Ishikawa (cell line): ENCODE measurements around the gene CLTA.

ENCODE experiments used
- CREB1 ChIP-seq: IDR thresholded peaks from 2 replicates; pipeline ENCODE4 v1.6.1; 2012; ENCODE audit warnings: low read depth
- EGR1 ChIP-seq: IDR thresholded peaks from 2 replicates; pipeline ENCODE4 v1.6.1; 2012
- MAX ChIP-seq: IDR thresholded peaks from 2 replicates; pipeline ENCODE4 v1.6.1; 2012
- NFIC ChIP-seq: IDR thresholded peaks from 2 replicates; pipeline ENCODE4 v1.6.1; 2012

- TF ChIP-seq MAX (no peak), EGR1 (no peak), CREB1 (no peak), NFIC (no peak)
These were observed 39.2 kb upstream of the CLTA start for GRCh38 chr9:36151316-36152210.
